NCI-H345 treated with DMSO at 0.1 percent for 48 hours (cell line): Measurements from ENCODE around the gene SMARCA2.

ENCODE experiments used
- DNase-seq: peaks from one replicate; lab custom pipeline; 2025; ENCODE audit not compliant: unreplicated experiment; lab: John Stamatoyannopoulos, UW

Gene SMARCA2

DNA sequence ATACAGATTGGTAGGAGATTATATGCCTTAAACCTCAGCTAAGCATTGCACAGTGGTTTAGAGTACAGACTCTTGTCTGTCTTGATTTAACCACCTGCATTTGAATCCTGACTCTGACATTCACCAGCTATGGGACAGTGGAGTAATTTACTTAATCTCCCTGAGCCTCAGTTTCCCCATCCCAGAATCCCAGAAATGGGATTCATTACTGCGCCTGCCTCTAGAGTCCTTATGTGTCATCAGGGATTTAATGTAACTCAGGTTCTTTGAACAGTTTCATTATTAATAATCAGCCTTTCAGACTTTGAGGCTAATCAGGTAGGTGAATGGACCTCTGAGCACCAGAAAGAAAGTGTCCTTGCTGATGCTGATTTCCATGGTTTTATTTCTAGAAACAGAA lies 149.1 kb downstream of the SMARCA2 start:
- no peak for DNase-seq

GRCh38 chr9:2166203-2166602 lies 151.1 kb downstream of the SMARCA2 start:
- no peak for DNase-seq

DNA sequence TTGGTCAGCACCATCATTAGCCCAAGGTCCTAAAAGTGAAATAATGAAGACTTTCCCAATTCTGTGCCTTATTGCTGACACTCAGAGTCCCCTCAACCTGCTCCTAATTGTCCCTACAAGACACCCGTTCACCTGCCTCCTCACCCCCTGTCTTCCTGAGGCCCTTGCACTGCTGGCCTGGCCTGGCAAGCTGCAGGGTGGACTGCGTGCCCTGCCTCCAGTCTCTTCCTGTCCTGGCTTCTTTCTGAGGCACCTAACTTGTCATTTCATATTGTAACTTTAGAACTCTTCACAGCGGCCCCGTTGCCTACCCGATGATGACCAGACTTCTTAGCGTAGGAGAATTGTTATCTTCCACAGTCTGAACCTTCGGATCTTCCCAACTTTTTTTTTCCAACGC lies 153.9 kb downstream of the SMARCA2 start:
- DNase-seq: no peak

DNA sequence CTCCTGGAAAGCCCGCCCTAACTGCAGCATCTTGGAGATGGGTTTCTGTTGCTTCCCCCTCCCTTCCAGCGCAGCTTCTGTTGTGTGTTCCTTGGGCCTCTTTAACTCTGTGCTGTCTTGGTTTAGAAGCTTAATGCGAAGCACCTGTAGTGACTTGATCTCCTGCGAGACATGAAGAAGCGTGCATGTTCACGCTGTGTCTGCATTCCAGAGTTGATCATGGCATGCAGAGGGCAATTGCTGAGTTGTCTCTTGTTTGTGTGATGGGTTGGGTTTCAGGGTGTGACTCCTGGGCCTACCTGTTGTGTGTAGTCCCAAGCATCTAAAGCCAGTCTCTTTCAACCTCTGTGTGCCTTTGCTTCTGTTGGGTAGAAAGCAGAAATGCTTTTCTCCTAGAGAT lies 155.6 kb downstream of the SMARCA2 start:
- DNase-seq: no peak

- no peak for DNase-seq
Observed at GRCh38 chr9:2173170-2173569, 158.0 kb downstream of the SMARCA2 start.

- DNase-seq: no peak
Observed at GRCh38 chr9:2173861-2174260, 158.7 kb downstream of the SMARCA2 start.

DNA sequence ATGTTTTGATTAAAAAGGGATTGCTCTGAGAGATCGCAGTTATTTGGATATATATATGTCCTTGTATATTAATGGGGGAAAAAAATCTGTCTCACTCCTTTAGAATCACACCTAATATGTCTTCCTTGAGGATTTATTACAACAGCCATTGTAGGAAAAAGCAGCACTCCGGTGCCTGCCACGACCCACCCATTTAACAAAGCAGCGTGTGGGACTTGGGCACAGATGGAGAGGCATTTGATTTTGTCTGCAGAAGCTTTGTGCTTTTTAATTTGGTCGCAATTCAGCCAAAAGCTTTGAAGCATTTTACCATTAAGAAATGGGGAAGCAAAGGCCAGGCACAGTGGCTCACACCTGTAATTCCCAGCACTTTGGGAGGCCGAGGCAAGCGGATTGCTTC lies 159.2 kb downstream of the SMARCA2 start:
- no peak for DNase-seq

DNA sequence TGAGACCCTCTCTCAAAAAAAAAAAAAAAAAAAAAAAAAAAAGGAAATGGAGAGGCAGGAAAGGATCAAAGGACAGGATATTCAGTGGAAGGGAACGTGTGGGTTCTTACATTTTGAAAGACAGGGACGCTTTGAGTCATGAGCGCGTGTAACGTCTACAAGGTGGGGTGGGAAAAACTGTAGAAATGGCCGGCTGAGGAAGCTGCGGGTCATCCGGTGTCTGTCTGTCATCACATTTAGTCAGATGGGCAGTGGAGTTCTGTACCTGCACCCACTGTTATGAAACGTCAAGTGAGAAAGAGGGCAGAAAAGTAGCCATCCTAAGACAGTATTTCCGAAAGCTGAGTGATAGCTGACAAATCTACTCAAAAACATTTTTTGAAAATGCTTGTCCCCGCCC lies 159.8 kb downstream of the SMARCA2 start:
- DNase-seq: no peak

DNA sequence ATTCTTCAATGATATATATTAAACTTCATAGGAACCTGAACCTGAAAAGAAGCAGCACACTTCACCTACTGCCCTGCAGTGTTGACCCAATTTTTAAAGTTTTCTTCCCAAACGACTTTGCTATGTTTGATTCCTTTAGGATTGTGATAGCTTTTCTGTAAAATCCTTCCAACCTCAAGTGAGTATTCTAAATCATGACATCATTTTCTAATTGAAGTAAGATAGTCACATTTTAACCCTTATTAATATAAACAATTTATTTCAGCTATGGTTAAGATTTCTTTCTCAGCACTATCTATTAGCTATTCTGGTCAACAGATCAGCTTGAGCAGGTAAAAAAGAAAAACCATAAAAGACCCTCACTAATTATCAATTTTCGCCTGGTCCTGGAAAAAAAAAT lies 162.0 kb downstream of the SMARCA2 start:
- no peak for DNase-seq

- no peak for DNase-seq
Observed at GRCh38 chr9:2178034-2178734, 163.0 kb downstream of the SMARCA2 start.

DNA sequence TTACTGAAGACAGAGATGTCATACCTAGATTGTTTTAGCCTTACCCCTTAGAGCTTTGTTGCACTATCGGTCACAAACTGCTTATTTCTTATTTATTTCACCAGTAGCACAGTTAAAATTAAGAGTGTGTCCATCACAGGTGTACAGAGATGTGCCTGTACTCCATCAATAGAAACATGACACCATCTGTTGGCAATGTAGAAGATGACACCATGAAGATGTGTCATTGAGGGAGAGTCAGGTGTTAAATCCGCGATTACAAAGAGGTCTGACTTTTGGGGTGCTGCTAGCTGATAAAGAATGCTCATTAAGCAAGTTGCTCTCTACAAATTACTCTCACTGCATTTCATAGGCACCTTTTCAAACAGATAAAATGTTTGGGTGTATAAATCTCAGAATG lies 164.4 kb downstream of the SMARCA2 start:
- DNase-seq: no peak

- DNase-seq: no peak
Observed at GRCh38 chr9:2180154-2180553, 165.0 kb downstream of the SMARCA2 start.

DNA sequence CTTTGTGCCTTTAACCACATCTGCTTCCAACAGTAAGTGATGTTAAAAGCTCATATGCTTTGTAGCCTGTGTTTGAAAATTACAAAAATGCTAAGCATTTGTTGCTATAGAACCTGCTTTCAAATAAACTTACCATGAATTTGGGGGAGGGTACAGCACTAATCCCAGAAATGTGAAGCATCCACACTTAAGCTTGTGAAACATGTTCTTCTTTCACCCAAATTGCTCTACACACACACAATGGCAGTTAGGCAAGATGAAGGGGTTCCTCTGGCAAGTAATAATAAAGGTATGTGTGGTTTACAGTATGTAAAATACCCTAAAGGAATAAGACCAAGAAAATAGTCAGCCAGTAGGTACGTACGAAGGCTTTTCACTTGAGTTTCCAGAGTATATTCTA lies 165.6 kb downstream of the SMARCA2 start:
- no peak for DNase-seq

DNA sequence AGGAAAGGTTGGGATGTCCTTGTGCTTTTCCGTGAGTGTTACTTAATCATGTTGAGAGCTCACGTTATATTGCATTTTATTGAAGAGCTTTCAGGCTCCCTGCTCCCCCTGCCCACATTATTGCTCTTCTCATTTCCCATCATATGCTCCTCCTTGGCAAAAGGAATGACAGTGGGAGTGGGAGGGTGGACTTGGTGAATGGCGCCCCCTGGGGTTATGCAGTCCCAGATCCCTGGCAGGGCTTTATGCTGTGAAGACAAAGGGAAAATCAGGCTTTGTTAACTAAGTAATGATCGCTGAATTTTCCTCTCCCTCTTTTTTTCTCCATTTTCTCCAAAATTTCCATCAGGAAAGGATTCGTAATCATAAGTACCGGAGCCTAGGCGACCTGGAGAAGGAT lies 166.6 kb downstream of the SMARCA2 start:
- DNase-seq: no peak

- DNase-seq: no peak
Observed at GRCh38 chr9:2190939-2191608, 175.9 kb downstream of the SMARCA2 start.

- DNase-seq: no peak
Observed at GRCh38 chr9:2191609-2191972, 176.4 kb downstream of the SMARCA2 start.

DNA sequence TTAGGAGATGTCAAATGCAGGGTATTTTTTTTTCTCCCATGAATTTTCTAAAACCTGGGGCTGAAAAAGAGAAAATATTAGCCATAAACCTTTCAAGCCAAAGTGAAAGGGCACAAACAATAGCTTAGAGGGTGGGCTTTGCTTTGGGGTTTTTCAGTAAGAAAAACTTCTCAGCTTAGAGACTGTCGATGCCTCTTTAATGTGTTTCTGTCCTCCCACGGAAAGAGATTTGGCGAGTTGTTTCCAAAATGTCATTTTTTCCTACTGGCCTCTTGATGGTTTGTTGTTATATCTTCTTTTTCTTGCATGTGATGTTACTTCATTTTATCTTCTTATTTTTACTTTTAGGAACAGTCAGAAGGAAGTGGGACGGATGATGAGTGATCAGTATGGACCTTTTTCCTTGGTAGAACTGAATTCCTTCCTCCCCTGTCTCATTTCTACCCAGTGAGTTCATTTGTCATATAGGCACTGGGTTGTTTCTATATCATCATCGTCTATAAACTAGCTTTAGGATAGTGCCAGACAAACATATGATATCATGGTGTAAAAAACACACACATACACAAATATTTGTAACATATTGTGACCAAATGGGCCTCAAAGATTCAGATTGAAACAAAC lies 177.3 kb downstream of the SMARCA2 start:
- DNase-seq: no peak

- no peak for DNase-seq
Observed at GRCh38 chr9:2193552-2193951, 178.4 kb downstream of the SMARCA2 start.

- DNase-seq: no peak
Observed at GRCh38 chr9:2195211-2195610, 180.1 kb downstream of the SMARCA2 start.

DNA sequence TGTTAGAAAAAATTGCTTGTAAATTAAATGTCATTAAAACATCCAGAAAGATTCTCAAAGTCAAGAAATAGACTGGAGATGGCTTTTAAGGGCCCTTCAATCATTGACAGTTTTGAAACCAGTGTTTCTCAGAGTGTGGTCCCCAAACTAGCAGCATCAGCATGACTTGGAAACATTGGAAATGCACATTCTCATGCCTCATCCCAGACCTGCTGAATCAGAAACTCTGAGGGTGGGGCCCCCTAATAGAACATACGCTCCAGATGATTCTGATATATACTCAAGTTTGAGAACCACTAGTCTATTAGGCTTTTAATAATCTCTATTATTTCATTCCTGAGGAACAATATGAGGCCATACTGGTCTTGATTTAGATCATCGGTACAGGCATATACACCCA lies 181.6 kb downstream of the SMARCA2 start:
- DNase-seq: no peak

DNA sequence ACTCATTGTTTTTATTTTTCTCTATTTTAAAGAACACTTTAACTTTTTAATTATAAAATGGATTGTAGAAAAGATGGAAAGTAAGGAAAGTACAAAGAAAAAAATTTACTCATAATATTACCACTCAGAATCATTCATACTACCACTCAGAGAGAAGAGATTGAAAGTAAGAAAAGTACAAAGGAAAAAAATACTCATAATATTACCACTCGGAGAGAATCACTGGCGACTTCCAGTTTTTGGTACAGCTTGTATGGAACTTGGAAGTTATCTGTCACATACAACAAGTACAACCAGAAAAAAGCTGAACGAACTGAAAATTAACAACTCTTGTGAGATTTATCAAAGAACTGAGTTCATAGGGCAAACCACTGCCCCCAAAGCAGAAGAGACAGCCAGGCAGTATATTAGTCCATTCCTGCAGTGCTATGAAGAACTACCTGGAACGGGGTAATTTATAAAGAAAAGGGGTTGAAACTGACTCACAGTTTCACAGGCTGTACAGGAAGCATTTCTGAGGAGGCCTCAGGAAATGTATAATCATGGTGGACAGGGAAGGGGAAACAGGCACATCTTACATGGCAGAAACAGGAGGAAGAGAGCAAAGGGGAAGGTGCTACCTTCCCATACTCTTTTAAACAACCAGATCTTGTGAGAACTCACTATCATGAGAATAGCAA lies 183.9 kb downstream of the SMARCA2 start:
- no peak for DNase-seq
